Fibroblast of lung (primary cell): Measurements from ENCODE around the gene AATF. TPM values are rescaled to one million over a fixed set of nuclear protein-coding genes. Genes with fewer than 3 reads are reported as not detected.

Source experiments
- DNase-seq, 2 donors: peaks; one replicate each; pipeline versions ENCODE4 v3.0.0 to v3.0.0-alpha.2; 2010; ENCODE audit warnings: low read depth in 2 of 2
- H2AFZ ChIP-seq: 2 replicates; pipeline ENCODE4 v1.5.1; 2012; ENCODE audit warnings: low read length, control low read depth, inconsistent platforms
- H3K27ac ChIP-seq: 2 replicates; pipeline ENCODE4 v1.5.1; 2011; ENCODE audit warnings: low read length, control low read depth; ENCODE audit not compliant: insufficient read depth
- H3K27me3 ChIP-seq: 2 replicates; pipeline ENCODE4 v1.5.1; 2011; ENCODE audit warnings: mild to moderate bottlenecking, low read length; ENCODE audit not compliant: control insufficient read depth, insufficient read depth
- H3K36me3 ChIP-seq: 2 replicates; pipeline ENCODE4 v1.5.1; 2011; ENCODE audit warnings: low read length; ENCODE audit not compliant: control insufficient read depth, insufficient read depth
- H3K4me1 ChIP-seq: 2 replicates; pipeline ENCODE4 v1.5.1; 2011; ENCODE audit warnings: low read length; ENCODE audit not compliant: control insufficient read depth, insufficient read depth; ENCODE audit errors: extremely low read depth
- H3K4me2 ChIP-seq: 2 replicates; pipeline ENCODE4 v1.5.1; 2011; ENCODE audit warnings: low read length, control low read depth; ENCODE audit not compliant: insufficient read depth; ENCODE audit errors: extremely low read depth
- H3K4me3 ChIP-seq, 4 experiments: fragments of 200-600 bp in 1 of 4; sonication (generic) in 1 of 4; replicated peaks in 1 of 4; 2 replicates each; pipeline ENCODE4 v1.5.1; 2011 to 2016; ENCODE audit warnings: low read length in 4 of 4, low read depth in 3 of 4, mild to moderate bottlenecking in 3 of 4, control low read depth in 2 of 4, inconsistent platforms in 1 of 4, mixed read lengths in 1 of 4; ENCODE audit not compliant: insufficient read depth in 1 of 4; ENCODE audit errors: control extremely low read depth in 1 of 4
- H3K79me2 ChIP-seq: 2 replicates; pipeline ENCODE4 v1.5.1; 2012; ENCODE audit warnings: mild to moderate bottlenecking, low read length, inconsistent platforms; ENCODE audit not compliant: control insufficient read depth, insufficient read depth
- H3K9ac ChIP-seq: 2 replicates; pipeline ENCODE4 v1.5.1; 2011; ENCODE audit warnings: mild to moderate bottlenecking, low read length, control low read depth; ENCODE audit not compliant: insufficient read depth
- H3K9me3 ChIP-seq: 2 replicates; pipeline ENCODE4 v1.5.1; 2012; ENCODE audit warnings: low read depth, low read length; ENCODE audit not compliant: control insufficient read depth, insufficient read depth
- H4K20me1 ChIP-seq: 2 replicates; pipeline ENCODE4 v1.5.1; 2011; ENCODE audit warnings: low read length; ENCODE audit not compliant: control insufficient read depth, insufficient read depth; ENCODE audit errors: extremely low read depth
- CTCF ChIP-seq, 2 donors: IDR thresholded peaks in 1 of 2; conservative IDR thresholded peaks in 1 of 2; 1 replicate in 1 of 2; 2 replicates in 1 of 2; pipeline ENCODE4 v1.5.1; 2011 to 2012; ENCODE audit warnings: low read length in 2 of 2, control low read depth in 1 of 2, inconsistent platforms in 1 of 2, low read depth in 1 of 2, mild to moderate bottlenecking in 1 of 2
- EZH2 ChIP-seq: IDR thresholded peaks from 2 replicates; pipeline ENCODE4 v1.5.1; 2012; ENCODE audit warnings: low read length, control low read depth, mild to moderate bottlenecking; ENCODE audit errors: missing control alignments
- polyA plus RNA-seq, 2 donors: library from polyadenylated mRNA; depleted of rRNA in 1 of 2; stranded (reverse) in 1 of 2; unstranded in 1 of 2; fragments of >200 nt; gene quantifications; 2 replicates each; pipeline ENCODE4 v1.2.1, GENCODE V29; 2011 to 2012; ENCODE audit warnings: missing spikeins in 1 of 2
- total RNA-seq: library from RNA; depleted of rRNA; stranded (reverse); fragments of >200 nt; gene quantifications from 2 replicates; pipeline ENCODE4 v1.2.1, GENCODE V29; 2014

Gene AATF
- total and polyA plus RNA-seq, 2 donors (not counting 1 experiment from before 2014, with no cell fraction given): 11.9 to 30.7 TPM

GRCh38 chr17:37019741-37020129 is 71.0 kb downstream of the AATF start:
- Histone ChIP-seq H3K9ac (no peak overlapping the region), H4K20me1 (no peaks in the 10 kb centered on the region), H3K36me3 (no peaks in the 10 kb centered on the region), H2AFZ (no peak overlapping the region), H3K27me3 (no peaks in the 10 kb centered on the region), H3K4me2 (no peak overlapping the region), H3K4me1 (no peaks in the 10 kb centered on the region), H3K79me2 (no peaks in the 10 kb centered on the region), H3K27ac (no peak overlapping the region), H3K9me3 (no peaks in the 10 kb centered on the region), H3K4me3 (no peak overlapping the region)
- TF ChIP-seq CTCF (conservative IDR thresholded peaks at IDR 0.05 in 1 of 2, IDR thresholded peaks at IDR 0.05 in 1 of 2; ENCODE audit: low read depth in 1 of 2, low read length in 2 of 2) (no peak), EZH2 (no peak)
- no peak for DNase-seq

- Histone ChIP-seq H3K79me2 (no peaks in the 10 kb centered on the region), H4K20me1 (no peaks in the 10 kb centered on the region), H2AFZ (no peak overlapping the region), H3K4me3 (no peak overlapping the region), H3K27ac (no peak overlapping the region), H3K4me2 (no peak overlapping the region), H3K9me3 (no peaks in the 10 kb centered on the region), H3K36me3 (no peaks in the 10 kb centered on the region), H3K27me3 (no peaks in the 10 kb centered on the region), H3K4me1 (no peaks in the 10 kb centered on the region), H3K9ac (no peak overlapping the region)
- TF ChIP-seq EZH2 (no peak), CTCF (conservative IDR thresholded peaks at IDR 0.05 in 1 of 2, IDR thresholded peaks at IDR 0.05 in 1 of 2; ENCODE audit: low read depth in 1 of 2, low read length in 2 of 2) (no peak)
- peak; percentile 16 to 30 for DNase-seq
Measured at GRCh38 chr17:37024181-37024637, 75.5 kb downstream of the AATF start.

GRCh38 chr17:37025238-37025637 is 76.5 kb downstream of the AATF start:
- Histone ChIP-seq H3K9ac (no peak overlapping the region), H3K36me3 (no peaks in the 10 kb centered on the region), H3K4me3 (no peak overlapping the region), H4K20me1 (no peaks in the 10 kb centered on the region), H2AFZ (no peak overlapping the region), H3K27me3 (no peaks in the 10 kb centered on the region), H3K4me1 (no peaks in the 10 kb centered on the region), H3K27ac (no peak overlapping the region), H3K4me2 (no peak overlapping the region), H3K79me2 (no peaks in the 10 kb centered on the region), H3K9me3 (no peaks in the 10 kb centered on the region)
- TF ChIP-seq EZH2 (no peak), CTCF (conservative IDR thresholded peaks at IDR 0.05 in 1 of 2, IDR thresholded peaks at IDR 0.05 in 1 of 2; ENCODE audit: low read depth in 1 of 2, low read length in 2 of 2) (no peak)
- DNase-seq: no peak
